Natural killer cell (primary cell): ENCODE data around the gene ACSM5. TPM values are rescaled to one million over a fixed set of nuclear protein-coding genes. Genes with fewer than 3 reads are reported as not detected.
"Not testable (repeated sequence)": the region's sequence is repeated elsewhere in the genome, so short reads cannot be mapped to it uniquely, and the experiment has no call there.

ENCODE experiments used
- ATAC-seq, 3 donors: fragments of 150-1000 bp in 2 of 3; fragments of 200-7000 bp in 1 of 3; cut with Tn5 transposase; 1 replicate in 1 of 3; 2 replicates in 2 of 3; pipeline ENCODE4 v1.10.0; 2021; ENCODE audit warnings: mild to moderate bottlenecking in 2 of 3, moderate library complexity in 2 of 3
- DNase-seq, 2 donors: peaks; one replicate each; pipeline versions ENCODE4 v3.0.0 to v3.0.0-alpha.2; 2013 to 2021; ENCODE audit warnings: mixed read lengths in 1 of 2
- H3K27ac ChIP-seq: one replicate; pipeline ENCODE4 v1.5.1; 2013; ENCODE audit warnings: mild to moderate bottlenecking, low read length
- H3K27me3 ChIP-seq: one replicate; pipeline ENCODE4 v1.6.1; 2013; ENCODE audit warnings: low read length; ENCODE audit not compliant: control insufficient read depth, insufficient read depth
- H3K36me3 ChIP-seq: one replicate; pipeline ENCODE4 v1.6.1; 2013; ENCODE audit warnings: low read length; ENCODE audit not compliant: control insufficient read depth, insufficient read depth
- H3K4me1 ChIP-seq: one replicate; pipeline ENCODE4 v1.6.1; 2013; ENCODE audit warnings: low read length; ENCODE audit not compliant: control insufficient read depth, insufficient read depth
- H3K4me3 ChIP-seq: one replicate; pipeline ENCODE4 v1.5.1; 2013; ENCODE audit warnings: low read length
- H3K9me3 ChIP-seq: one replicate; pipeline ENCODE4 v1.6.1; 2013; ENCODE audit warnings: low read length; ENCODE audit not compliant: control insufficient read depth, insufficient read depth
- H3K27ac Mint-ChIP-seq, 2 donors: one replicate each; pipeline ENCODE4 v1.8.0; 2022; ENCODE audit warnings: mild to moderate bottlenecking in 2 of 2, mixed read lengths in 2 of 2, moderate library complexity in 1 of 2
- H3K27me3 Mint-ChIP-seq, 2 donors: one replicate each; pipeline ENCODE4 v1.8.0; 2022; ENCODE audit warnings: low read depth in 2 of 2, mixed read lengths in 2 of 2
- H3K36me3 Mint-ChIP-seq: one replicate; pipeline ENCODE4 v1.8.0; 2022; ENCODE audit warnings: mixed read lengths
- H3K4me1 Mint-ChIP-seq, 2 donors: one replicate each; pipeline ENCODE4 v1.8.0; 2022; ENCODE audit warnings: mixed read lengths in 2 of 2
- H3K4me3 Mint-ChIP-seq: one replicate; pipeline ENCODE4 v1.8.0; 2022; ENCODE audit warnings: mild to moderate bottlenecking, moderate library complexity, mixed read lengths
- H3K9me3 Mint-ChIP-seq, 2 donors: one replicate each; pipeline ENCODE4 v1.8.0; 2022; ENCODE audit warnings: mixed read lengths in 2 of 2
- WGBS: methylation state at CpG from one replicate; pipeline ENCODE4 v1.1.7; 2013; ENCODE audit warnings: missing lambda C conversion rate; ENCODE audit not compliant: insufficient coverage; 5-methylcytosine and 5-hydroxymethylcytosine counted together
- intact Hi-C: fragments of 100-400 bp; cut with micrococcal nuclease; formaldehyde crosslinking; loops from one replicate; pipeline ENCODE4 v1.14.2; 2022
- total RNA-seq, 4 donors: library from RNA; stranded (reverse); fragments of 120-200 nt in 1 of 4; gene quantifications; one replicate each; pipeline versions ENCODE4 v1.2.3 to v1.2.4, GENCODE V29; 2013 to 2022

The ACSM5 gene
- total RNA-seq, 3 donors from 2014 or later (not counting 1 experiment from before 2014, with no cell fraction given): not detected

GRCh38 chr16:20446652-20447393 is 37.5 kb downstream of the ACSM5 start:
- not testable (repeated sequence) for H3K4me1 Mint-ChIP-seq, H3K27ac Mint-ChIP-seq, ATAC-seq

GRCh38 chr16:20451364-20451763 is 42.0 kb downstream of the ACSM5 start, which contains the start of gene ACSM2A:
Gene ACSM2A, plus strand, starts transcription at chr16:20451521. Its CDS starts 8,594 bp downstream, at chr16:20460115.
- H3K27me3 ChIP-seq, ATAC-seq, H3K9me3 Mint-ChIP-seq, intact Hi-C loops, DNase-seq, H3K27me3 Mint-ChIP-seq, H3K4me3 ChIP-seq, H3K9me3 ChIP-seq, H3K36me3 ChIP-seq, H3K27ac ChIP-seq, H3K27ac Mint-ChIP-seq, H3K36me3 Mint-ChIP-seq, H3K4me1 Mint-ChIP-seq, H3K4me1 ChIP-seq, H3K4me3 Mint-ChIP-seq: not testable (repeated sequence)
- WGBS: no CpG with 5 or more reads among the region's 1 CpG

More at GRCh38 chr16:20446652-20447393, 37.5 kb downstream of the ACSM5 start:
- H3K9me3 ChIP-seq, H3K27me3 ChIP-seq, H3K27me3 Mint-ChIP-seq, H3K4me3 ChIP-seq, intact Hi-C loops, H3K36me3 Mint-ChIP-seq, H3K27ac ChIP-seq, H3K36me3 ChIP-seq, H3K4me1 ChIP-seq, DNase-seq, H3K4me3 Mint-ChIP-seq, H3K9me3 Mint-ChIP-seq: not testable (repeated sequence)
- no CpG with 5 or more reads among the region's 3 CpGs for WGBS

GRCh38 chr16:20453633-20454032 is 44.3 kb downstream of the ACSM5 start:
- H3K4me1 Mint-ChIP-seq, H3K27ac Mint-ChIP-seq, H3K27me3 ChIP-seq, H3K4me3 Mint-ChIP-seq, H3K4me1 ChIP-seq, H3K4me3 ChIP-seq, ATAC-seq, H3K9me3 ChIP-seq, DNase-seq, H3K9me3 Mint-ChIP-seq, H3K36me3 ChIP-seq, H3K36me3 Mint-ChIP-seq, H3K27me3 Mint-ChIP-seq, intact Hi-C loops, H3K27ac ChIP-seq: not testable (repeated sequence)
- WGBS: no CpG with 5 or more reads among the region's 5 CpGs

- intact Hi-C loops, H3K4me3 Mint-ChIP-seq: not testable (repeated sequence)
- WGBS: 100% methylated on average over 1 of the region's 2 CpGs
These were observed 49.9 kb downstream of the ACSM5 start for GRCh38 chr16:20459227-20459626.

GRCh38 chr16:20460313-20460712 is 51.0 kb downstream of the ACSM5 start:
- WGBS: 69% methylated on average over 1 of the region's 4 CpGs
- H3K4me3 ChIP-seq, H3K9me3 Mint-ChIP-seq, H3K27me3 ChIP-seq, H3K27ac ChIP-seq, DNase-seq, H3K27me3 Mint-ChIP-seq, H3K4me1 Mint-ChIP-seq, H3K9me3 ChIP-seq, intact Hi-C loops, H3K36me3 ChIP-seq, H3K27ac Mint-ChIP-seq, H3K36me3 Mint-ChIP-seq, ATAC-seq, H3K4me1 ChIP-seq, H3K4me3 Mint-ChIP-seq: not testable (repeated sequence)

More at GRCh38 chr16:20459227-20459626, 49.9 kb downstream of the ACSM5 start:
- H3K27ac ChIP-seq, H3K27ac Mint-ChIP-seq, ATAC-seq, H3K9me3 Mint-ChIP-seq, H3K36me3 Mint-ChIP-seq, H3K4me3 ChIP-seq, H3K4me1 ChIP-seq, H3K9me3 ChIP-seq, H3K27me3 ChIP-seq, DNase-seq, H3K27me3 Mint-ChIP-seq, H3K36me3 ChIP-seq, H3K4me1 Mint-ChIP-seq: not testable (repeated sequence)

- H3K36me3 ChIP-seq, H3K9me3 ChIP-seq, H3K27ac Mint-ChIP-seq, H3K27me3 ChIP-seq, DNase-seq, H3K4me1 ChIP-seq, H3K4me1 Mint-ChIP-seq, H3K4me3 Mint-ChIP-seq, H3K4me3 ChIP-seq, intact Hi-C loops, H3K36me3 Mint-ChIP-seq, ATAC-seq, H3K27ac ChIP-seq, H3K9me3 Mint-ChIP-seq, H3K27me3 Mint-ChIP-seq: not testable (repeated sequence)
These were observed 59.6 kb downstream of the ACSM5 start for GRCh38 chr16:20468954-20469353.

- ATAC-seq, H3K9me3 Mint-ChIP-seq, intact Hi-C loops, H3K36me3 Mint-ChIP-seq, H3K4me1 ChIP-seq, H3K4me3 Mint-ChIP-seq, DNase-seq, H3K27ac ChIP-seq, H3K9me3 ChIP-seq, H3K27me3 ChIP-seq, H3K27me3 Mint-ChIP-seq, H3K27ac Mint-ChIP-seq, H3K36me3 ChIP-seq, H3K4me3 ChIP-seq, H3K4me1 Mint-ChIP-seq: not testable (repeated sequence)
- WGBS: 89% methylated on average over 2 of the region's 2 CpGs
These were observed 60.6 kb downstream of the ACSM5 start for GRCh38 chr16:20469930-20470329.

GRCh38 chr16:20470732-20471131 is 61.4 kb downstream of the ACSM5 start:
- H3K36me3 ChIP-seq, H3K9me3 ChIP-seq, H3K4me3 Mint-ChIP-seq, H3K4me1 Mint-ChIP-seq, H3K27me3 Mint-ChIP-seq, H3K27ac Mint-ChIP-seq, H3K27me3 ChIP-seq, ATAC-seq, H3K4me3 ChIP-seq, H3K9me3 Mint-ChIP-seq, H3K4me1 ChIP-seq, DNase-seq, intact Hi-C loops, H3K27ac ChIP-seq, H3K36me3 Mint-ChIP-seq: not testable (repeated sequence)
- WGBS: no CpG with 5 or more reads among the region's 1 CpG
